Peyer's patch (tissue), 4 donors: ENCODE data around the gene GJD2. TPM values are rescaled to one million over a fixed set of nuclear protein-coding genes. Genes with fewer than 3 reads are reported as not detected.

ENCODE experiments used
- DNase-seq, 3 donors: peaks; one replicate each; pipeline ENCODE4 v3.0.0-alpha.2; 2017 to 2019
- H3K27ac ChIP-seq, 4 donors: fragments of 200-600 bp; sonication (generic); one replicate each; pipeline ENCODE4 v1.5.1; 2016 to 2019
- H3K27me3 ChIP-seq, 2 donors: fragments of 200-600 bp; sonication (generic); one replicate each; pipeline ENCODE4 v1.5.1; 2019
- H3K36me3 ChIP-seq, 3 donors: fragments of 200-600 bp; sonication (generic); one replicate each; pipeline ENCODE4 v1.5.1; 2016 to 2019
- H3K4me1 ChIP-seq, 4 donors: fragments of 200-600 bp; sonication (generic); one replicate each; pipeline ENCODE4 v1.5.1; 2016 to 2019
- H3K4me3 ChIP-seq, 4 donors: fragments of 200-600 bp; sonication (generic); 1 replicate in 3 of 4; 2 replicates in 1 of 4; pipeline ENCODE4 v1.5.1; 2016 to 2019; ENCODE audit warnings: mild to moderate bottlenecking in 1 of 4
- H3K9me3 ChIP-seq, 4 donors: fragments of 200-600 bp; sonication (generic); one replicate each; pipeline ENCODE4 v1.5.1; 2016 to 2019; ENCODE audit warnings: mild to moderate bottlenecking in 1 of 4
- POLR2A ChIP-seq, 2 donors: fragments of 450-650 bp; IDR thresholded peaks; one replicate each; pipeline ENCODE4 v1.5.1; 2017; ENCODE audit warnings: antibody characterized with exemption in 2 of 2, mild to moderate bottlenecking in 2 of 2, moderate library complexity in 2 of 2
- total RNA-seq, 4 donors: library from RNA; depleted of rRNA; stranded (reverse); fragments of >200 nt; gene quantifications; one replicate each; pipeline ENCODE4 v1.1.0, GENCODE V29; 2016
- TF ChIP-seq, protein P1 (sequence below), 6 experiments: fragments of 450-650 bp in 4 of 6; fragments of 200-600 bp in 2 of 6; sonication (generic) in 1 of 6; IDR thresholded peaks; one replicate each; pipeline ENCODE4 v1.5.1; 2017 to 2019; ENCODE audit warnings: antibody characterized with exemption in 6 of 6, mild to moderate bottlenecking in 3 of 6, moderate library complexity in 1 of 6

The GJD2 gene
- total RNA-seq, 4 donors from 2014 or later: not detected

DNA sequence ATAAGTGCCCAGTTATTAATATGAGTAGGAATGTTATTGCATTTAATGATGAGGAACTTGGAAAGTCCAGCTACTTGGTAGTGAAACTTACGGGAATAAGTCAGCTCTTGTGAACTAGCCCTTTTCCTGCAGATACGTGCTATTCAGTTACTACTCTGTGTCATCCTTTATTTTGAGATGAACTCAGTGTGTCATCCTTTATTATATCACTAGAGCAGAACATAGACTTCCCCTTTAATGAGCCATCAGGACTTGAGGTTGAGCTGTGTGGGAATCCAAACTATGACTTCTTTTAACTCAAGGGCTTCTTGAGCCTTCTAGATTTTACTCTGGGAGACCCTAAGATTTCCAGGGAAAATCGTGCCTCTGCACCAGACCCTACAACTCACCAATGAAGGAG lies 36.9 kb upstream of the GJD2 start:
- Histone ChIP-seq H3K9me3 (no peaks in the 10 kb centered on the region), H3K36me3 (no peaks in the 10 kb centered on the region), H3K4me1 (no peaks in the 10 kb centered on the region), H3K27ac (no peak overlapping the region), H3K4me3 (no peak overlapping the region), H3K27me3 (peaks cover 0 to 4% of the 10 kb centered on the region in 2 donors)
- DNase-seq: no peak
- TF ChIP-seq, protein P1, sequence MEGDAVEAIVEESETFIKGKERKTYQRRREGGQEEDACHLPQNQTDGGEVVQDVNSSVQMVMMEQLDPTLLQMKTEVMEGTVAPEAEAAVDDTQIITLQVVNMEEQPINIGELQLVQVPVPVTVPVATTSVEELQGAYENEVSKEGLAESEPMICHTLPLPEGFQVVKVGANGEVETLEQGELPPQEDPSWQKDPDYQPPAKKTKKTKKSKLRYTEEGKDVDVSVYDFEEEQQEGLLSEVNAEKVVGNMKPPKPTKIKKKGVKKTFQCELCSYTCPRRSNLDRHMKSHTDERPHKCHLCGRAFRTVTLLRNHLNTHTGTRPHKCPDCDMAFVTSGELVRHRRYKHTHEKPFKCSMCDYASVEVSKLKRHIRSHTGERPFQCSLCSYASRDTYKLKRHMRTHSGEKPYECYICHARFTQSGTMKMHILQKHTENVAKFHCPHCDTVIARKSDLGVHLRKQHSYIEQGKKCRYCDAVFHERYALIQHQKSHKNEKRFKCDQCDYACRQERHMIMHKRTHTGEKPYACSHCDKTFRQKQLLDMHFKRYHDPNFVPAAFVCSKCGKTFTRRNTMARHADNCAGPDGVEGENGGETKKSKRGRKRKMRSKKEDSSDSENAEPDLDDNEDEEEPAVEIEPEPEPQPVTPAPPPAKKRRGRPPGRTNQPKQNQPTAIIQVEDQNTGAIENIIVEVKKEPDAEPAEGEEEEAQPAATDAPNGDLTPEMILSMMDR (IDR thresholded peaks at IDR 0.05): no peak
- TF ChIP-seq POLR2A (IDR thresholded peaks at IDR 0.05): no peak

DNA sequence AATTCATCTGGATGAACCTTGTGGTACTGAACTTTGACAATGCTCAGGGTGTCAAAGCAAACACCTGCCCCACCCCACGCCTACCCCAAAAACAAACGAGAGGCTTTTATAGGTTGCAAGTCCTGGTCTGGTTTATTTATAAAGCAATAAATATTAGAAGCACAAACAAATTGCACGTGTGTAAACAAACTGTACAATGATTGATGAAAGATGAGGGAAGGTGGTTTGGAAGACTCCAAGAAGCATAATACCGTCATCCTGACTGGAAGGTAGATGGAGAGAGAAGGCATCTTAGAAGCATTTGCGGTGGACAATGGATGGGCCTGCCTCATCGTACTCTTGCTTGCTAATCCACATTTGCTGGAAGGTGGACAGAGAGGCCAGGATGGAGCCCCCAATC lies 35.3 kb upstream of the GJD2 start:
- TF ChIP-seq, protein P1 (IDR thresholded peaks at IDR 0.05): no peak
- TF ChIP-seq POLR2A (IDR thresholded peaks at IDR 0.05): no peak
- Histone ChIP-seq H3K4me3 (no peak overlapping the region), H3K27ac (no peak overlapping the region), H3K27me3 (peaks cover 0 to 4% of the 10 kb centered on the region in 2 donors), H3K36me3 (no peaks in the 10 kb centered on the region), H3K4me1 (no peaks in the 10 kb centered on the region), H3K9me3 (no peaks in the 10 kb centered on the region)
- DNase-seq: no peak

DNA sequence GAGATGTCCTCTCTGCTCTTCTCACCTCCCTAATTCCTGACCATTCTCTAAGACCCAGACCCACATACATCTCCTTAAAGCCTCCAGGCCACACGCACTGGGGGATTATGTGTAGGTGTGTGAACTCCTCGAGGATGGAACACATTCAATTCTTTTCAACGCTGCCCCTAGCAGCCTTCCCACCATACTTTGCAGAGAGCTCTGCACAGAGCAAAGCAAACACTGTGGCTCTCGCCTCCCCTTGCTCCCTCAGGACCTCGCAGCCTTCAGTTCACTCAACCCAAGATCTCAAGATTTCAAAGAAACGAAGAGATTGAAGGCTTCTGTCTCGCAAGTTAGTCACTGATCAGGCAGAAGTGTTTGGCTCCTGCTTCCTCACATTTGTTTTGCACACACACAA lies 34.5 kb upstream of the GJD2 start:
- H3K27ac ChIP-seq: no peak overlapping the region
- no peak overlapping the region for H3K4me3 ChIP-seq
- H3K27me3 ChIP-seq: no peaks in the 10 kb centered on the region
- no peaks in the 10 kb centered on the region for H3K9me3 ChIP-seq
- H3K4me1 ChIP-seq: no peaks in the 10 kb centered on the region
- no peak for TF ChIP-seq POLR2A (IDR thresholded peaks at IDR 0.05)
- TF ChIP-seq, protein P1 (IDR thresholded peaks at IDR 0.05): no peak
- H3K36me3 ChIP-seq: no peaks in the 10 kb centered on the region
- no peak for DNase-seq

DNA sequence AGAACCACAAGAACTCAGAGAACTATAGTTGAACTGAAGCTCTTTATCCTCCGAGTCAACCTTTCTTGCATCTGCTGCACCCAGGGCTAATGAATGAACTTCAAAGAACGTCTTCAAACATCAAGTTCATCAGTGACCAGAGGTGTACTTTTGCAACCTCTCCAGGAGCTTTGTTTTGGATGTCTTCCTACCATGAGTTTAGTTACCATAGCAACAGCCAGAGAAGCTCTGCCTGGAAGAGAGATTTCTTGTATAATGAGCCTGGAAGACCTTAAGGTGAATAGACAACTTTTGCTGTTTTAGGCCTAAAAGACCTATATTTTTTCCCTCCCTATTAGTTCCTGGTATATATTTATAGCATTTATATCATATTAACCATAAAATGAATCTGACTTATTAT lies 31.4 kb upstream of the GJD2 start:
- no peak overlapping the region for H3K27ac ChIP-seq
- TF ChIP-seq, protein P1 (IDR thresholded peaks at IDR 0.05): no peak
- TF ChIP-seq POLR2A (IDR thresholded peaks at IDR 0.05): no peak
- no peaks in the 10 kb centered on the region for H3K9me3 ChIP-seq
- H3K27me3 ChIP-seq: no peaks in the 10 kb centered on the region
- no peak for DNase-seq
- H3K4me3 ChIP-seq: no peak overlapping the region
- no peaks in the 10 kb centered on the region for H3K4me1 ChIP-seq
- no peaks in the 10 kb centered on the region for H3K36me3 ChIP-seq

DNA sequence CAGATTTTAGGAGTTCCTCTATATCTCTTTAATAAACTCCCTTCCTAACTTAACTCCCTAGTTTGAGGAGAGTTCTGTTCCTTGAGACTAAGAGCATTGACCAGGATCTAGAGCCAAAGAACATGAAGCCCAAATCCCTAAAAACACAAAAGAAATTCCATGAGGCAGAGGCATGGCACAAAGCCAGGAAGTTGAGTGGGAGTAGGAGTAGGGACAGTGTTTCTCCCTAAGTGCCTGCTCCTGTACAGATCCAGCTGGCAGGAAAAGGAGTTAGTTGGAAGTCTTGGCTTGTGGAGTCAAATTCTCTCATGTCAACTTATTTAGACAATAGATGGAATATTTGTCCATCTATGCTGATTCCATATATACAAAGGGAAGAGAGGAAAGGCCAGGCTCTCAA lies 29.2 kb upstream of the GJD2 start:
- DNase-seq: no peak

More for the DNA sequence above, 29.2 kb upstream of the GJD2 start:
- Histone ChIP-seq H3K4me1 (no peaks in the 10 kb centered on the region), H3K27ac (no peak overlapping the region), H3K4me3 (no peak overlapping the region), H3K9me3 (no peaks in the 10 kb centered on the region), H3K36me3 (no peaks in the 10 kb centered on the region), H3K27me3 (no peaks in the 10 kb centered on the region)
- TF ChIP-seq, protein P1 (IDR thresholded peaks at IDR 0.05): no peak
- TF ChIP-seq POLR2A (IDR thresholded peaks at IDR 0.05): no peak
